Skeletal muscle tissue (tissue), 4 donors: ENCODE results near the gene OLR1. TPM values are rescaled to one million over a fixed set of nuclear protein-coding genes. Genes with fewer than 3 reads are reported as not detected.

Experiments used
- H3K27ac ChIP-seq: one replicate; pipeline ENCODE4 v1.7.0; 2013; ENCODE audit warnings: mild to moderate bottlenecking, low read depth, low read length, inconsistent platforms
- H3K27me3 ChIP-seq, 3 donors: one replicate each; pipeline ENCODE4 v1.7.0; 2013; ENCODE audit warnings: low read length in 3 of 3; ENCODE audit not compliant: control insufficient read depth in 3 of 3, insufficient read depth in 3 of 3
- H3K36me3 ChIP-seq, 3 donors: one replicate each; pipeline ENCODE4 v1.7.0; 2013; ENCODE audit warnings: low read length in 3 of 3; ENCODE audit not compliant: control insufficient read depth in 3 of 3, insufficient read depth in 3 of 3
- H3K4me1 ChIP-seq, 3 donors: one replicate each; pipeline ENCODE4 v1.7.0; 2013; ENCODE audit warnings: low read length in 3 of 3, mild to moderate bottlenecking in 3 of 3; ENCODE audit not compliant: control insufficient read depth in 3 of 3, insufficient read depth in 3 of 3
- H3K4me3 ChIP-seq, 3 donors: one replicate each; pipeline ENCODE4 v1.7.0; 2013; ENCODE audit warnings: low read length in 3 of 3
- H3K9ac ChIP-seq, 3 donors: one replicate each; pipeline ENCODE4 v1.7.0; 2013; ENCODE audit warnings: low read length in 3 of 3, mild to moderate bottlenecking in 3 of 3, moderate library complexity in 2 of 3, low read depth in 1 of 3
- H3K9me3 ChIP-seq, 3 donors: one replicate each; pipeline ENCODE4 v1.7.0; 2013; ENCODE audit warnings: low read length in 3 of 3; ENCODE audit not compliant: control insufficient read depth in 3 of 3
- total RNA-seq: library from RNA; depleted of rRNA; stranded (reverse); fragments of >200 nt; gene quantifications from one replicate; pipeline ENCODE4 v1.2.3, GENCODE V29; 2014
- donor health status: Osteomylitis.

Gene OLR1
- total RNA-seq, 1 donor from 2014 or later = not detected

DNA sequence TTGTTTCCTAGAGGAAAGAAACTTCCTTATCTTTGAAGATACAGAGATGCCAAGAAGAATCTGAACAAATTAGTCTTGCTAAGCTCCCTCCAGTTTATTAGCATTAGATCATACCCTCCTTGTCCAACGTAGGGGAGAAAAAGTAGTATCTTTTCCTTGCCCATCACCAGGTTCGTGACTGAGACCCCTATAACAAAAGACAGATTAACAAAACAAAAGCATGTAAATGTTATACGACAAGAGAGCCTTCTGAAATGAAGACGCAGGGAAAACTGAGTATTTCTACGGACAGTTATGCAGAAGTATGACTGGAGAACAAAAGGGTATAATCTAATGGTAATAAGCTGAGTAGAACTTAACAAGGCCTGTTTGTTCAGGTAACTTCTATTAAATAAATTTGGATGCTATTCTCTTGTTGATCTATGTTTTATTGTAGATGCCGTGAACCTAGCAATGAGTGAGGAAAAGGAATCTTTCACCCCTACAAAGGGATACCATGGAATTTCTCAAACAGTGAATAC, 39.0 kb downstream of the OLR1 start:
- Histone ChIP-seq H3K4me3 (no peak overlapping the region), H3K4me1 (no peaks in the 10 kb centered on the region), H3K27me3 (no peaks in the 10 kb centered on the region), H3K27ac (no peak overlapping the region), H3K9ac (no peak overlapping the region), H3K36me3 (no peaks in the 10 kb centered on the region), H3K9me3 (no peaks in the 10 kb centered on the region)

DNA sequence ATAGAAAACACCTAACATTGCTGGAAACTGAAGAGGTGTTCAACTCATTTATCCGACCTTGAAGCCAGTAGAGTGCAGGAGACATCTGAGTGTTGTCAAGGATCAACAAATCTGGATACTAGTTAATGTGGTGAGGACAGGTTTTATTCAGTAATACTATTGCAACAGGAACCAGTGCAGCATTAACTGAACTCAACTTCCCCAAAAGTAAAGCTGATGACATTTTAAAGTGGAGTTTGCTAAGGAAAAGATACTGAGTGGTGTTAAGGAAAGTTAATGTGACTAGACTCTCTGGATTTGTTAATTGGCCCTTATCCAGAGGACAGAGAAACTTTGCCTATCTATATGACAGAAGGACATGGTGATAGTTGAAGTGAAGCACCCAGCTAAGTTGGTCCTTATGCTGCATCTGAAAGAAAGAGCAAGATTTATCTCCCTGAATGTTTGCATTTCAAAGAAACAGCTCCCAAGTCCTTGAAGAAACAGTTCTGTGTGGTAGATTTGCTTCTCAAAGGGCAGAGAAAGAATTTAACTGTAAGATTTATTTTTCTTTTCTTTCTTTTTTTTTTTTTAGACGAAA, 40.7 kb downstream of the OLR1 start:
- Histone ChIP-seq H3K9me3 (no peaks in the 10 kb centered on the region), H3K36me3 (no peaks in the 10 kb centered on the region), H3K27me3 (no peaks in the 10 kb centered on the region), H3K4me1 (no peaks in the 10 kb centered on the region), H3K9ac (no peak overlapping the region), H3K4me3 (no peak overlapping the region), H3K27ac (no peak overlapping the region)

DNA sequence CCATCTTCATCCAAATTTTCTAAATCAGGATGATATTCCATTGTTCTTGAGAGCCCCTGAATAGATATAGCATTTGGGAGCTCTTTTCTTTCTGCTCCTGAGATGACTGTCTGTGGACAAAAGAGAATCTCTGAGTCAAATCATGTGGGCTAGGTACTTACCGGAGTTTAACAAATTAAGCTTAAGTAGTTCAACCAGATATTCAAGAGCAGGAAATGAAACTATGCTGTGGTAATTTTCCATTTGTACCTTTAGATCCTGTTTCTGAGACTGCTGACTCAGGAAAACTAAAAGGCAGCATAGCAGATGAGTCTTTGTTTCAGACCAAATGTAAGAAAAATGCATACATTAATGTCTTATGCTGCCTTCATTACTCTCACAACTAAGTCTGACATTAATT, 41.9 kb downstream of the OLR1 start, which contains the start of gene CLEC7A:
Gene CLEC7A (minus strand): TSS at position 158 of the 400 bp plus-strand sequence. CDS start 117 bp downstream, at position 41.
- Histone ChIP-seq H3K27me3 (no peaks in the 10 kb centered on the region), H3K27ac (peak within 1 kb of the TSS; percentile 58), H3K4me1 (no peaks in the 10 kb centered on the region), H3K9me3 (no peaks in the 10 kb centered on the region), H3K4me3 (no peak within 1 kb of the TSS), H3K9ac (no peak within 1 kb of the TSS), H3K36me3 (no peaks in the 10 kb centered on the region)

DNA sequence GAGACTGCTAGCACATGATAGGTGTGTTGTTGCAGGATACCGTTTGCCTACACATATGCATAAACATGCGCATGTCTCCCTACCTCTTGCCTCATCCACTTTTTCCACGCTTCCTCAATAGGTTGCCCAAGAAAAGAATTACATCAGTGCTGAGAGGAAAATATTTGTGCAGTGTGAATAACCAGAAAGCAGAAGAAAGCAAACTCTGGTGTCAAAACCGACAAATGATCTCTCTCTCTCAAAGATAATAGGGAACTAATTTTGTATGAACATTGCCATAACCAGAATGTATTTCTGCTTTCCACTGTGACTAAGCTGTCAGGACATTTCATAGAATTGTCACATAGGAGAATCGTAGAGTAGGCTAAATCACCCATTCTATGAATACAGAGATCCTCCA, 43.2 kb downstream of the OLR1 start:
- H3K9ac ChIP-seq = no peak overlapping the region
- no peaks in the 10 kb centered on the region for H3K36me3 ChIP-seq
- no peaks in the 10 kb centered on the region for H3K27me3 ChIP-seq
- H3K4me3 ChIP-seq = no peak overlapping the region
- no peak overlapping the region for H3K27ac ChIP-seq
- H3K4me1 ChIP-seq = no peaks in the 10 kb centered on the region
- no peaks in the 10 kb centered on the region for H3K9me3 ChIP-seq

DNA sequence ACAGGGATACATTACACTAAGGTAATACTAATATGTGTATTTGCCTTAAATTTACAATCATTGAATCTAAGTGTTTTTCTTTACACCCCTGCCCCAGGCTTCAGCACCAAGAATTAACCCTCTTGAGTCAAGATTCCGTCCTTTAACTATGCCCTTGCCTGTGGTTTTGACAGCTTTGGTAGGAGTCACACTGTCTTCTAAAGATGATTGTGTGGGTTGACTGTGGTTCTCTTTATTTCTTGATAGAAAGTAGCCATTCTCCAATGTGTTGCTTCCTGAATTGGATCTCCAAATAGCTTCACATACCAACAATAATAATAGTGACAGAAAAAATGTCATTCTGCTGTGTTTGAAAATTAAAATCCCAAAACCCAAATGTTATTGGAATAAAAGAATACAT, 45.5 kb downstream of the OLR1 start:
- no peaks in the 10 kb centered on the region for H3K36me3 ChIP-seq
- H3K4me3 ChIP-seq = no peak overlapping the region
- H3K27me3 ChIP-seq = no peaks in the 10 kb centered on the region
- no peaks in the 10 kb centered on the region for H3K4me1 ChIP-seq
- no peak overlapping the region for H3K9ac ChIP-seq
- no peak overlapping the region for H3K27ac ChIP-seq
- no peaks in the 10 kb centered on the region for H3K9me3 ChIP-seq

DNA sequence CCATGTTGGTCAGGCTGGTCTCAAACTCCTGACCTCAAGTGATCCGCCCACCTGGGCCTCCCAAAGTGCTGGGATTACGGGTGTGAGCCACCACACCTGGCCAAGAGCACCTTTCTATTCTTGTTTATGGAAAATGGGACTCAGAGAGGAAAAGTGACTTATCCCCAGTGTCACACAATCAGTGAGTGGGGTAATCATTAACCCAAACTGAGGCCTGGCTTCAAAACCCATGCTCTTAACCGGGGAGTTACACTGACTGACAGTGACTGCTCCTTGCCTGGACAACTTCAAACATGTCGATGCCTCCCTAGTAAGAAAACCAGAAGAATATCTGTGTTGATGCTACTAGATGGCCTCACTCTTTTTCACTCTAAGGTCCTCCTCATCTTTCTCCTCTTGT, 49.2 kb downstream of the OLR1 start:
- Histone ChIP-seq H3K27me3 (no peaks in the 10 kb centered on the region), H3K4me1 (no peaks in the 10 kb centered on the region), H3K36me3 (no peaks in the 10 kb centered on the region), H3K4me3 (no peak overlapping the region), H3K27ac (no peak overlapping the region), H3K9me3 (no peaks in the 10 kb centered on the region), H3K9ac (no peak overlapping the region)

DNA sequence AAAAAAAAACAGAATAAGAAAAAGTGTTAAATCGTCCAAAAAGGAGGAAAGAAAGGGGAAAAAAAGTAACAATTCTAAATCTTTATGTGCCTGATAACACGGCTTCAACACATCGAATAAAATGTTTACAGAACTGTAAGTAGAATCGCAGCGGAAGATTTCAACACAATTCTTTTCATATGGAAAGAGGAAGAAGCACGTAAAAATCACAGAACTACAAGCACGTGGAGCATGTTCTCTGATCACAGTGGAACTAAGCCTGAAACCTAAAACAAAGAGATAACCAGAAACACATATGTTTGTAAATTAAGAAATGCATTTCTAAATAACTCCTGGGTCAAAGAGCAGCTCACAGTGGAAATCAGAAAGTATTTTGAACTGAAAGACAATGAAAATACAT, 50.7 kb downstream of the OLR1 start:
- H3K27ac ChIP-seq = no peak overlapping the region
- H3K9ac ChIP-seq = no peak overlapping the region
- no peaks in the 10 kb centered on the region for H3K9me3 ChIP-seq

DNA sequence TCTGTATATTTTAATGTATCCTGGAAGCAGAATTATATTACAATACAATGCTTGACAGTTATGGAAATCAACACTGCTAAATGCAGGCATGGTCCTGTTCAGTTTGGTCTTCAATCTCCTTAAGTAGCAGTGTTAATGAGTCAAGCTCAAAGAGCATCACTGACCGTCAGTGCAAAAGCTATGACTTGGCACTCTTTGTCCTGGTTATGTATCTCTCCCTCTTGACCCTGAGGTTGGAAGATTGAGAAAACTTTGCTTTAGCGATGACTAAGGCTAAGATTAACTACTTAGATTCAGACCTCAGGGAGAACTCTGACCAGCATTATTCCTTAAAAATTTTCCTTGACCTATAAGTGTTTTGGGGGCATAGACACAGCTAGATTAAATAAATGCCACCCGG, 52.9 kb downstream of the OLR1 start:
- Histone ChIP-seq H3K9me3 (no peaks in the 10 kb centered on the region), H3K4me3 (no peak overlapping the region), H3K9ac (no peak overlapping the region), H3K36me3 (no peaks in the 10 kb centered on the region), H3K27ac (no peak overlapping the region), H3K27me3 (no peaks in the 10 kb centered on the region), H3K4me1 (no peaks in the 10 kb centered on the region)

More for the DNA sequence above, 50.7 kb downstream of the OLR1 start:
- Histone ChIP-seq H3K36me3 (no peaks in the 10 kb centered on the region), H3K27me3 (no peaks in the 10 kb centered on the region), H3K4me3 (no peak overlapping the region), H3K4me1 (no peaks in the 10 kb centered on the region)

DNA sequence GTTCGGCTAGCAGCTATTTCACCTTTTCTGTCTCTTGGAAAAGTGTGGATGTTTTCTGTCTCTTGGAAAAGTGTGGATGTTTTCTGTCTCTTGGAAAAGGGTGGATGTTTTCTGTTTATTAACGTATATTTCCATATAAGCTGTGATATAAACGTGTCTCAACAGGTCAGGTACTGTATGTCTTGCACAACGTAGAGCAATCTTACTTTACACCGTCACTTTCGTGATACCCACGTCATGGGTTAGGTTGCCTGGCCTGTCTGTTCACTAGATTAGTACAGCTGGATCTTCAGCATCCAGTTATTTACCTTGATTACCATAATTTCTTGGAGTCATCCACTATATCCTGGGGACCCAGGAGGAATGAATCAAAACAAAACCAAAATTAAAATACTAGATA, 56.0 kb downstream of the OLR1 start:
- Histone ChIP-seq H3K4me1 (no peaks in the 10 kb centered on the region), H3K4me3 (no peak overlapping the region), H3K36me3 (no peaks in the 10 kb centered on the region), H3K27ac (no peak overlapping the region), H3K9ac (no peak overlapping the region), H3K27me3 (no peaks in the 10 kb centered on the region), H3K9me3 (no peaks in the 10 kb centered on the region)

DNA sequence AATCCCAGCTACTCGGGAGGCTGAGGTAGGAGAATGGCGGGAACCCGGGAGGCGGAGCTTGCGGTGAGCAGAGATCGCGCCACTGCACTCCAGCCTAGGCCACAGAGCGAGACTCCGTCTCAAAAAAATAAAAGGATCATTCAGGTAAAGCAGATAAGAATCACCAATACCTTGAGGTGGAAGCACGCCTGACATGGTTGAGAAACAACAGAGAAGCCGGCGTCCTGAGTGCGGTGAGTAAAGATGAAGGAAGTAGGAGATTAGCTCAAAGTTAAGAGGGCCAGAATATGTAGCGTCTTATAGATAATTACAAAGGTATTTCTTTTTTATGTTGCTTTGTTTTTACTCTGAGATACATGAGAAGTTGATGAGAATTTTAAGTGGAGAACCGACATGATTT, 56.6 kb downstream of the OLR1 start:
- no peaks in the 10 kb centered on the region for H3K9me3 ChIP-seq
- no peaks in the 10 kb centered on the region for H3K36me3 ChIP-seq
- no peaks in the 10 kb centered on the region for H3K27me3 ChIP-seq
- H3K4me3 ChIP-seq = no peak overlapping the region
- no peak overlapping the region for H3K9ac ChIP-seq
- H3K27ac ChIP-seq = no peak overlapping the region
- no peaks in the 10 kb centered on the region for H3K4me1 ChIP-seq
